ENCODE results near the gene BANP.
"Not testable (repeated sequence)": the region's sequence is repeated elsewhere in the genome, so short reads cannot be mapped to it uniquely, and the experiment has no call there.

BANP gene

GRCh38 chr16:88034770-88035169 is 83.5 kb downstream of the BANP start:
- H3K4me3 ChIP-seq (ENCODE audit: low read depth, low read length), result no peak overlapping the region
- no peak for TF ChIP-seq CTCF (IDR thresholded peaks at IDR 0.05; ENCODE audit: borderline replicate concordance, insufficient read depth, low read depth, low read length)

- TF ChIP-seq CTCF (IDR thresholded peaks at IDR 0.05; ENCODE audit: borderline replicate concordance, insufficient read depth, low read depth, low read length), result no peak
- no peak overlapping the region for H3K4me3 ChIP-seq (ENCODE audit: low read depth, low read length)
Observed at GRCh38 chr16:88035292-88035691, 84.1 kb downstream of the BANP start.

- not testable (repeated sequence) for H3K4me3 ChIP-seq (ENCODE audit: low read depth, low read length)
Observed at GRCh38 chr16:88035884-88036639, 84.8 kb downstream of the BANP start.

- H3K4me3 ChIP-seq (ENCODE audit: low read depth, low read length), result not testable (repeated sequence)
Observed at GRCh38 chr16:88036640-88036996, 85.4 kb downstream of the BANP start.

GRCh38 chr16:88037359-88037758 is 86.1 kb downstream of the BANP start:
- not testable (repeated sequence) for H3K4me3 ChIP-seq (ENCODE audit: low read depth, low read length)

- not testable (repeated sequence) for H3K4me3 ChIP-seq (ENCODE audit: low read depth, low read length)
Observed at GRCh38 chr16:88037876-88038525, 86.8 kb downstream of the BANP start.

- not testable (repeated sequence) for H3K4me3 ChIP-seq (ENCODE audit: low read depth, low read length)
Observed at GRCh38 chr16:88038526-88038908, 87.3 kb downstream of the BANP start.

GRCh38 chr16:88039591-88039990 is 88.4 kb downstream of the BANP start:
- H3K4me3 ChIP-seq (ENCODE audit: low read depth, low read length), result no peak overlapping the region
- TF ChIP-seq CTCF (IDR thresholded peaks at IDR 0.05; ENCODE audit: borderline replicate concordance, insufficient read depth, low read depth, low read length), result no peak

- H3K4me3 ChIP-seq (ENCODE audit: low read depth, low read length), result not testable (repeated sequence)
Observed at GRCh38 chr16:88040196-88040876, 89.1 kb downstream of the BANP start.

GRCh38 chr16:88040877-88041244 is 89.6 kb downstream of the BANP start:
- not testable (repeated sequence) for H3K4me3 ChIP-seq (ENCODE audit: low read depth, low read length)

GRCh38 chr16:88041506-88041905 is 90.3 kb downstream of the BANP start:
- not testable (repeated sequence) for H3K4me3 ChIP-seq (ENCODE audit: low read depth, low read length)

- not testable (repeated sequence) for H3K4me3 ChIP-seq (ENCODE audit: low read depth, low read length)
Observed at GRCh38 chr16:88041986-88042562, 90.8 kb downstream of the BANP start.

- H3K4me3 ChIP-seq (ENCODE audit: low read depth, low read length), result not testable (repeated sequence)
Observed at GRCh38 chr16:88043208-88043910, 92.1 kb downstream of the BANP start.

- H3K4me3 ChIP-seq (ENCODE audit: low read depth, low read length), result not testable (repeated sequence)
Observed at GRCh38 chr16:88044121-88044581, 92.9 kb downstream of the BANP start.

- not testable (repeated sequence) for H3K4me3 ChIP-seq (ENCODE audit: low read depth, low read length)
Observed at GRCh38 chr16:88045361-88045760, 94.1 kb downstream of the BANP start.
